ENCODE results near the gene UCK1. TPM values are rescaled to one million over a fixed set of nuclear protein-coding genes. Genes with fewer than 3 reads are reported as not detected.

UCK1 gene
- total and polyA plus RNA-seq, 4 donors = 13.4 to 34.1 (median 24.0) TPM

- Histone ChIP-seq H3K4me3 (ENCODE audit: low read depth in 1 of 3, low read length in 3 of 3) (peak overlapping the region; percentile 49 to 60 (median 55)), H3K27me3 (ENCODE audit: control insufficient read depth in 4 of 4, insufficient read depth in 4 of 4, low read length in 3 of 4) (peaks cover 0 to 3% (median 0%) of the 10 kb centered on the region in 4 donors), H3K4me1 (ENCODE audit: control insufficient read depth in 4 of 4, insufficient read depth in 4 of 4, low read length in 3 of 4) (peaks cover 5 to 14% (median 7%) of the 10 kb centered on the region in 4 donors), H3K27ac (ENCODE audit: low read depth in 1 of 2, low read length in 2 of 2) (peak overlapping the region; percentile 20 to 39), H3K9ac (ENCODE audit: low read depth in 1 of 2, low read length in 2 of 2) (no peak overlapping the region), H3K9me3 (ENCODE audit: control insufficient read depth in 4 of 4, low read length in 3 of 4) (peaks cover 0 to 6% (median 2%) of the 10 kb centered on the region in 4 donors), H3K36me3 (ENCODE audit: control insufficient read depth in 4 of 4, insufficient read depth in 3 of 4, low read depth in 1 of 4, low read length in 3 of 4) (no peaks in the 10 kb centered on the region)
- WGBS = 1% methylated on average over 30 of the region's 30 CpGs
- TF ChIP-seq TAF1 (conservative IDR thresholded peaks at IDR 0.05) (no peak), GABPA (IDR thresholded peaks at IDR 0.05 in 1 of 2, conservative IDR thresholded peaks at IDR 0.05 in 1 of 2) (no peak), JUND (IDR thresholded peaks at IDR 0.05) (no peak), HNF4A (conservative IDR thresholded peaks at IDR 0.05) (no peak), EGR1 (IDR thresholded peaks at IDR 0.05; ENCODE audit: low read depth in 2 of 2) (no peak), FOXA1 (IDR thresholded peaks at IDR 0.05) (no peak), FOXA2 (IDR thresholded peaks at IDR 0.05) (no peak), SP1 (IDR thresholded peaks at IDR 0.05) (no peak), RAD21 (IDR thresholded peaks at IDR 0.05) (no peak)
- TF ChIP-seq, protein P1, sequence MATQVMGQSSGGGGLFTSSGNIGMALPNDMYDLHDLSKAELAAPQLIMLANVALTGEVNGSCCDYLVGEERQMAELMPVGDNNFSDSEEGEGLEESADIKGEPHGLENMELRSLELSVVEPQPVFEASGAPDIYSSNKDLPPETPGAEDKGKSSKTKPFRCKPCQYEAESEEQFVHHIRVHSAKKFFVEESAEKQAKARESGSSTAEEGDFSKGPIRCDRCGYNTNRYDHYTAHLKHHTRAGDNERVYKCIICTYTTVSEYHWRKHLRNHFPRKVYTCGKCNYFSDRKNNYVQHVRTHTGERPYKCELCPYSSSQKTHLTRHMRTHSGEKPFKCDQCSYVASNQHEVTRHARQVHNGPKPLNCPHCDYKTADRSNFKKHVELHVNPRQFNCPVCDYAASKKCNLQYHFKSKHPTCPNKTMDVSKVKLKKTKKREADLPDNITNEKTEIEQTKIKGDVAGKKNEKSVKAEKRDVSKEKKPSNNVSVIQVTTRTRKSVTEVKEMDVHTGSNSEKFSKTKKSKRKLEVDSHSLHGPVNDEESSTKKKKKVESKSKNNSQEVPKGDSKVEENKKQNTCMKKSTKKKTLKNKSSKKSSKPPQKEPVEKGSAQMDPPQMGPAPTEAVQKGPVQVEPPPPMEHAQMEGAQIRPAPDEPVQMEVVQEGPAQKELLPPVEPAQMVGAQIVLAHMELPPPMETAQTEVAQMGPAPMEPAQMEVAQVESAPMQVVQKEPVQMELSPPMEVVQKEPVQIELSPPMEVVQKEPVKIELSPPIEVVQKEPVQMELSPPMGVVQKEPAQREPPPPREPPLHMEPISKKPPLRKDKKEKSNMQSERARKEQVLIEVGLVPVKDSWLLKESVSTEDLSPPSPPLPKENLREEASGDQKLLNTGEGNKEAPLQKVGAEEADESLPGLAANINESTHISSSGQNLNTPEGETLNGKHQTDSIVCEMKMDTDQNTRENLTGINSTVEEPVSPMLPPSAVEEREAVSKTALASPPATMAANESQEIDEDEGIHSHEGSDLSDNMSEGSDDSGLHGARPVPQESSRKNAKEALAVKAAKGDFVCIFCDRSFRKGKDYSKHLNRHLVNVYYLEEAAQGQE (IDR thresholded peaks at IDR 0.05) = no peak
- DNase-seq (ENCODE audit: low spot score) = no peak
Measured at GRCh38 chr9:131545786-131546335, 14.8 kb upstream of the UCK1 start.

GRCh38 chr9:131545003-131545785 is 14.1 kb upstream of the UCK1 start, which contains the start of gene PRRT1B:
PRRT1B (plus strand) TSS chr9:131545523; CDS start chr9:131545616, 93 bp downstream.
- Histone ChIP-seq H3K9me3 (ENCODE audit: control insufficient read depth in 4 of 4, low read length in 3 of 4) (peaks cover 0 to 6% (median 2%) of the 10 kb centered on the region in 4 donors), H3K36me3 (ENCODE audit: control insufficient read depth in 4 of 4, insufficient read depth in 3 of 4, low read depth in 1 of 4, low read length in 3 of 4) (no peaks in the 10 kb centered on the region), H3K27me3 (ENCODE audit: control insufficient read depth in 4 of 4, insufficient read depth in 4 of 4, low read length in 3 of 4) (peaks cover 0 to 3% (median 0%) of the 10 kb centered on the region in 4 donors), H3K4me3 (ENCODE audit: low read depth in 1 of 3, low read length in 3 of 3) (peak within 1 kb of the TSS; percentile 49 to 60 (median 55)), H3K4me1 (ENCODE audit: control insufficient read depth in 4 of 4, insufficient read depth in 4 of 4, low read length in 3 of 4) (peaks cover 5 to 14% (median 7%) of the 10 kb centered on the region in 4 donors), H3K9ac (ENCODE audit: low read depth in 1 of 2, low read length in 2 of 2) (no peak within 1 kb of the TSS), H3K27ac (ENCODE audit: low read depth in 1 of 2, low read length in 2 of 2) (peak within 1 kb of the TSS; percentile 39 to 68)
- TF ChIP-seq FOXA1 (IDR thresholded peaks at IDR 0.05) (peak; percentile 95), JUND (IDR thresholded peaks at IDR 0.05) (no peak), YY1 (IDR thresholded peaks at IDR 0.05) (peak; percentile 77), RAD21 (IDR thresholded peaks at IDR 0.05) (peak in 1 of 2 donors; percentile 44), HNF4A (conservative IDR thresholded peaks at IDR 0.05) (peak in 1 of 2 donors; percentile 15), SP1 (IDR thresholded peaks at IDR 0.05) (peak; percentile 60), FOXA2 (IDR thresholded peaks at IDR 0.05) (peak; percentile 89), NR2F2 (IDR thresholded peaks at IDR 0.05) (no peak), TAF1 (conservative IDR thresholded peaks at IDR 0.05) (peak; percentile 57), ATF3 (IDR thresholded peaks at IDR 0.05) (no peak), ZBTB33 (IDR thresholded peaks at IDR 0.05) (no peak), RXRA (IDR thresholded peaks at IDR 0.05) (no peak), HNF4G (IDR thresholded peaks at IDR 0.05) (no peak), MAX (IDR thresholded peaks at IDR 0.05) (no peak), GABPA (IDR thresholded peaks at IDR 0.05 in 1 of 2, conservative IDR thresholded peaks at IDR 0.05 in 1 of 2) (no peak), EGR1 (IDR thresholded peaks at IDR 0.05; ENCODE audit: low read depth in 2 of 2) (no peak)
- TF ChIP-seq, protein P1 (IDR thresholded peaks at IDR 0.05) = peak; percentile 76
- TF ChIP-seq, protein P2, sequence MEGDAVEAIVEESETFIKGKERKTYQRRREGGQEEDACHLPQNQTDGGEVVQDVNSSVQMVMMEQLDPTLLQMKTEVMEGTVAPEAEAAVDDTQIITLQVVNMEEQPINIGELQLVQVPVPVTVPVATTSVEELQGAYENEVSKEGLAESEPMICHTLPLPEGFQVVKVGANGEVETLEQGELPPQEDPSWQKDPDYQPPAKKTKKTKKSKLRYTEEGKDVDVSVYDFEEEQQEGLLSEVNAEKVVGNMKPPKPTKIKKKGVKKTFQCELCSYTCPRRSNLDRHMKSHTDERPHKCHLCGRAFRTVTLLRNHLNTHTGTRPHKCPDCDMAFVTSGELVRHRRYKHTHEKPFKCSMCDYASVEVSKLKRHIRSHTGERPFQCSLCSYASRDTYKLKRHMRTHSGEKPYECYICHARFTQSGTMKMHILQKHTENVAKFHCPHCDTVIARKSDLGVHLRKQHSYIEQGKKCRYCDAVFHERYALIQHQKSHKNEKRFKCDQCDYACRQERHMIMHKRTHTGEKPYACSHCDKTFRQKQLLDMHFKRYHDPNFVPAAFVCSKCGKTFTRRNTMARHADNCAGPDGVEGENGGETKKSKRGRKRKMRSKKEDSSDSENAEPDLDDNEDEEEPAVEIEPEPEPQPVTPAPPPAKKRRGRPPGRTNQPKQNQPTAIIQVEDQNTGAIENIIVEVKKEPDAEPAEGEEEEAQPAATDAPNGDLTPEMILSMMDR (IDR thresholded peaks at IDR 0.05; ENCODE audit: low read depth, low read length, missing input control) = no peak
- DNase-seq (ENCODE audit: low spot score) = peak; percentile 73
- WGBS = 14% methylated on average over 50 of the region's 50 CpGs

Data from liver (tissue), 9 donors.